ENCODE results near the gene ATRNL1. TPM values are rescaled to one million over a fixed set of nuclear protein-coding genes. Genes with fewer than 3 reads are reported as not detected.

ATRNL1 gene
- total RNA-seq, 1 donor from 2014 or later: 11.4 TPM

DNA sequence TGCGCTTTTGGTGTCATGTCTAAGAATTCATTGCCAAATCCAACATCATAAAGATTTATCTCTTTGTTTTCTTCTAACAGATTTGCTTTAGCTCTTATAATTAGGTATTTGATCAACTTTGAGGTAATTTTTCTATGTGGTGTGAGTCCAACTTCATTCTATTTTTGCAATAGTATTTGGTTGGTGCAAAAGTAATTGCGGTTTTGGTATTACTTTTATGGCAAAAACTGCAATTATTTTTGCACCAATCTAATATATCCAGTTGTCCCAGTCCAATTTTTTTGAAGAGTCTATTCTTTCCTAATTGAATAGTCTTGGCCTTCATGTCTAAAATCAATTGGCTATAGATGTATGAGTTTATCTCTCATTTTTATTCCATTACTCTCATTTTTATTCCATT is 535.5 kb downstream of the ATRNL1 start:
- TF ChIP-seq, protein P1, sequence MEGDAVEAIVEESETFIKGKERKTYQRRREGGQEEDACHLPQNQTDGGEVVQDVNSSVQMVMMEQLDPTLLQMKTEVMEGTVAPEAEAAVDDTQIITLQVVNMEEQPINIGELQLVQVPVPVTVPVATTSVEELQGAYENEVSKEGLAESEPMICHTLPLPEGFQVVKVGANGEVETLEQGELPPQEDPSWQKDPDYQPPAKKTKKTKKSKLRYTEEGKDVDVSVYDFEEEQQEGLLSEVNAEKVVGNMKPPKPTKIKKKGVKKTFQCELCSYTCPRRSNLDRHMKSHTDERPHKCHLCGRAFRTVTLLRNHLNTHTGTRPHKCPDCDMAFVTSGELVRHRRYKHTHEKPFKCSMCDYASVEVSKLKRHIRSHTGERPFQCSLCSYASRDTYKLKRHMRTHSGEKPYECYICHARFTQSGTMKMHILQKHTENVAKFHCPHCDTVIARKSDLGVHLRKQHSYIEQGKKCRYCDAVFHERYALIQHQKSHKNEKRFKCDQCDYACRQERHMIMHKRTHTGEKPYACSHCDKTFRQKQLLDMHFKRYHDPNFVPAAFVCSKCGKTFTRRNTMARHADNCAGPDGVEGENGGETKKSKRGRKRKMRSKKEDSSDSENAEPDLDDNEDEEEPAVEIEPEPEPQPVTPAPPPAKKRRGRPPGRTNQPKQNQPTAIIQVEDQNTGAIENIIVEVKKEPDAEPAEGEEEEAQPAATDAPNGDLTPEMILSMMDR (IDR thresholded peaks at IDR 0.05; ENCODE audit: insufficient read depth, low read length, poor library complexity, severe bottlenecking): no peak
- Histone ChIP-seq H3K27me3 (ENCODE audit: control insufficient read depth, insufficient read depth, low read length) (no peaks in the 10 kb centered on the region), H3K4me3 (ENCODE audit: low read depth, low read length) (no peak overlapping the region)

DNA sequence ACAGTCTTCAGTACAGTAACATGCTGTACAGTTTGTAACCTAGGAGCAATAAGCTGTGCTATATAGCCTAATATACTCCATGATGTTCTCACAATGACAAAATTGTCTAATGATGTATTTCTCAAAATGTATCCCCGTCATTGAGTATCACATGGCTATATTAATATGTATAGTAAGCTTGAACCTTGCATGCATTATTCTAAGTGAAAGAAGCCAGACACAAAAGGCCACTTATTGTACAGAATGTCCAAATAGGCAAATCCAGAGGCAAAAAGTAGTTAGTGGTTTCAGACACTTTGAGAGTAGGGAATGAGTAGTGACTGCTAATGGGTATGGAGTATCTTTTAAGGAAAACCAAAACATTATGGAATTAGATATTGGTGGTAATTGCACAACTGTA is 545.1 kb downstream of the ATRNL1 start:
- DNase-seq (ENCODE audit: low read depth): no peak
- TF ChIP-seq, protein P1 (IDR thresholded peaks at IDR 0.05; ENCODE audit: insufficient read depth, low read length, poor library complexity, severe bottlenecking): no peak
- H3K27me3 ChIP-seq (ENCODE audit: control insufficient read depth, insufficient read depth, low read length): no peaks in the 10 kb centered on the region
- no peaks in the 10 kb centered on the region for H3K36me3 ChIP-seq (ENCODE audit: control insufficient read depth, insufficient read depth, low read length)
- H3K4me3 ChIP-seq (ENCODE audit: low read depth, low read length): no peak overlapping the region

More for the DNA sequence above, 535.5 kb downstream of the ATRNL1 start:
- no peak for DNase-seq (ENCODE audit: low read depth)
- H3K36me3 ChIP-seq (ENCODE audit: control insufficient read depth, insufficient read depth, low read length): no peaks in the 10 kb centered on the region

DNA sequence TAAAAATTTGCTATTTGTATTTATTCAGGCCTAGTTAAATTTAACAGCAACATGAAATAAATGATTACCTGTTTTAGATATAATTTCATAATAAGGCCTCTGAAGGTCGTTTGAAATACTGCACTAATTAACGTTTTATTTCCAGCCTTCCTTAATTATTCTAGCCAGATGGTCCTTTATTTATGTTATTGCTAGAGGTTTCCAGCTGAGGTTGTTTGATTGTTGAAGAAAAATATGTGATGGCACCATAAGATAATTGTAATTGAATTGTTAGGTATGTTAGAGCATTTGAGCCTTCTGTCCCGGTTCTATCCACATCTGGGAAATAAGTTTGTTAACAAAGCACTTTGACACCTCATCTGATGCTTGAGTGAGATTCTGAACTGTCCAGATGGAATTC is 556.1 kb downstream of the ATRNL1 start:
- Histone ChIP-seq H3K4me3 (ENCODE audit: low read depth, low read length) (no peak overlapping the region), H3K36me3 (ENCODE audit: control insufficient read depth, insufficient read depth, low read length) (no peaks in the 10 kb centered on the region), H3K27me3 (ENCODE audit: control insufficient read depth, insufficient read depth, low read length) (no peaks in the 10 kb centered on the region)
- no peak for DNase-seq (ENCODE audit: low read depth)
- TF ChIP-seq, protein P1 (IDR thresholded peaks at IDR 0.05; ENCODE audit: insufficient read depth, low read length, poor library complexity, severe bottlenecking): no peak

DNA sequence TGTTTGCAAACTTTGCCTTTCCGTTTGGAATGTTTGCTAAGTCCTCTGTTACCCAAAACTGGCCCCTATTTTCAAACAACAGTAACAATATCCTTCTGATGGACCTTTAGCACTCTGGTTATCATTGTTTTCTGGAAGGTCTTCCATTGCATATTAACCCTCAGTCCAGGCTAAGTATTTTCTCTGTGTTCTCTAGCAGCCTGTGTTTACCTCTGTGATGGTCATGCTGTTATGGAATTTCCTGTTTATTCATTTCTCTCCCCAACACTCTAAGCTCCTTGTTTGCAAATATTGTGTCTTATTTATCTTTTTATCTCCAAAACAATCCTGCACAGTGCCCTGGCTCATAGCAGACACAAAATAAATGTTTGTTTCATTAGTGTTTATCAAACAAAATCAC is 560.3 kb downstream of the ATRNL1 start:
- no peak overlapping the region for H3K4me3 ChIP-seq (ENCODE audit: low read depth, low read length)
- DNase-seq (ENCODE audit: low read depth): no peak
- no peaks in the 10 kb centered on the region for H3K36me3 ChIP-seq (ENCODE audit: control insufficient read depth, insufficient read depth, low read length)
- H3K27me3 ChIP-seq (ENCODE audit: control insufficient read depth, insufficient read depth, low read length): no peaks in the 10 kb centered on the region
- TF ChIP-seq, protein P1 (IDR thresholded peaks at IDR 0.05; ENCODE audit: insufficient read depth, low read length, poor library complexity, severe bottlenecking): no peak

DNA sequence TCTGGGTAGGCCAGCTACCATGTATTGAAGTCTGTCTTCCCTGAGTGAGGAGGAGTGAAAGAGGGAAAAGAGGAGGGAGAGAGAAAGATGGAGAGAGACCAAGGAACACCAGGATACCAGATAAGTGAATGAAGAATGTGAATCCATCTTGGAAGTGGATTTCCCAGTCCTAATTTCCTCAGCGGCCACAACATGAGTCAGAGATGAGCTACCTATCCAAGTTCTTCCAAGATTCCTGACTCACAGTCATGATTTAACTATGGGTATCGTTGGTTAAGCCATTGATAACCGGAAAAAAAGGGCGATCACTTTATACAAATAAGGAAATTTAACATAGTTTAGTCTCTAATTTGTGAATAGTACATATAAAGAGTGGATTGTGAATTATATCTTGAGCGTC is 561.8 kb downstream of the ATRNL1 start:
- no peak overlapping the region for H3K4me3 ChIP-seq (ENCODE audit: low read depth, low read length)
- no peaks in the 10 kb centered on the region for H3K27me3 ChIP-seq (ENCODE audit: control insufficient read depth, insufficient read depth, low read length)
- DNase-seq (ENCODE audit: low read depth): no peak
- TF ChIP-seq, protein P1 (IDR thresholded peaks at IDR 0.05; ENCODE audit: insufficient read depth, low read length, poor library complexity, severe bottlenecking): no peak
- no peaks in the 10 kb centered on the region for H3K36me3 ChIP-seq (ENCODE audit: control insufficient read depth, insufficient read depth, low read length)

DNA sequence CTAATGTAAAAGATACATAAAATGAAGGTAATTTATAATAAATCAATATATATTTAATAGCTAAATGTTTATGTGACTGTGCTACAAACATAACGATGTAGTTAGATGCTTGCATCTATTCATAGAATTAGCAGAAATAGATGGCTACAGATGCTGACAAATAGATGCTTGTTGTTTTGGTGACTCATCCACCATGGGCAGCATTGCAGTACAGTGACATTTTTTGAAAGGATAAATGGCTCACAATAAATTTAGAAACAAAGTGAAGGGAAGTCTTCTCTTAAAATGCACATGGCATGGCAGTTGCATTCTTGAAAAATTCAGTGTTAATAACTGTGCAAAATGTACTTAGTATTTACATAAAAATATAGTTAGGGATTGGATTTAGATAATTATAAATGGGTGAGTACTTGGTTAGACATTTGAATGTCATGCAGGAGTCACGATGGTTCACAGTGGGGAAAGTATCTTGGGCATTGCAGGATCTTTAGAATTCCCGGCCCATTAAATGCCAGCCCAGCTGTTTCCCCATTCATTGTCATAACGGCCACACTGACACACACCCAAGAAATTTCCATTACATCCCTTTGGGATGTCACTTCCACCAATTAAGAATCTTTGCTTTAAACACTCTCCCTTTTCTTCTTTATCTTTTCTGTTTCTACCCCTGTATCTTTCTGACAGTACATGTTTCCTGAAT is 564.1 kb downstream of the ATRNL1 start:
- H3K4me3 ChIP-seq (ENCODE audit: low read depth, low read length): no peak overlapping the region
- H3K27me3 ChIP-seq (ENCODE audit: control insufficient read depth, insufficient read depth, low read length): no peaks in the 10 kb centered on the region
- no peaks in the 10 kb centered on the region for H3K36me3 ChIP-seq (ENCODE audit: control insufficient read depth, insufficient read depth, low read length)
- DNase-seq (ENCODE audit: low read depth): no peak
- TF ChIP-seq, protein P1 (IDR thresholded peaks at IDR 0.05; ENCODE audit: insufficient read depth, low read length, poor library complexity, severe bottlenecking): no peak
